ENCODE measurements around the gene MRAP. TPM values are rescaled to one million over a fixed set of nuclear protein-coding genes. Genes with fewer than 3 reads are reported as not detected.

MRAP gene
- total RNA-seq, 4 donors from 2014 or later = not detected

DNA sequence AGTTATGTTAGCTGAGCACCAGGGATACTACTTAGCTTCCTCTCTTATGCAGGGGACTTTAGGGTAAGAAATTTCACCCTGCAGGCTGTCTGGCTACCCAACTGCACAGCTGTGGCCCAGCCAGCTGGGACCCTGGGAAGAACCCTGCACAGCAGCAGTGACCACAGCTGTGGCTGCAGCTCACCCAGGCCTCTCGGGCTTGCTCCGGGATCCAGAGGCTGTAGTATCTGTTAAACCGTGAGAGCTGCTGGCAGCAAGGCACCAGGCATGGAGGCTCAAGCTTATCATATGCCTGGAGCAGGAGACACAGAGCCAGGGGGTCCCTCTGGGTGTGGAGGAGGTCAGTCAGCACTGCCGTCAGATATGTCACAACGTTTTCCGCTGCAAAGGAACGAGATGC is 53.9 kb downstream of the MRAP start:
- no peak overlapping the region for H3K27ac ChIP-seq
- TF ChIP-seq POLR2AphosphoS5 (IDR thresholded peaks at IDR 0.05) (no peak), POLR2A (IDR thresholded peaks at IDR 0.05) (no peak), EP300 (IDR thresholded peaks at IDR 0.05) (no peak)
- TF ChIP-seq, protein P1, sequence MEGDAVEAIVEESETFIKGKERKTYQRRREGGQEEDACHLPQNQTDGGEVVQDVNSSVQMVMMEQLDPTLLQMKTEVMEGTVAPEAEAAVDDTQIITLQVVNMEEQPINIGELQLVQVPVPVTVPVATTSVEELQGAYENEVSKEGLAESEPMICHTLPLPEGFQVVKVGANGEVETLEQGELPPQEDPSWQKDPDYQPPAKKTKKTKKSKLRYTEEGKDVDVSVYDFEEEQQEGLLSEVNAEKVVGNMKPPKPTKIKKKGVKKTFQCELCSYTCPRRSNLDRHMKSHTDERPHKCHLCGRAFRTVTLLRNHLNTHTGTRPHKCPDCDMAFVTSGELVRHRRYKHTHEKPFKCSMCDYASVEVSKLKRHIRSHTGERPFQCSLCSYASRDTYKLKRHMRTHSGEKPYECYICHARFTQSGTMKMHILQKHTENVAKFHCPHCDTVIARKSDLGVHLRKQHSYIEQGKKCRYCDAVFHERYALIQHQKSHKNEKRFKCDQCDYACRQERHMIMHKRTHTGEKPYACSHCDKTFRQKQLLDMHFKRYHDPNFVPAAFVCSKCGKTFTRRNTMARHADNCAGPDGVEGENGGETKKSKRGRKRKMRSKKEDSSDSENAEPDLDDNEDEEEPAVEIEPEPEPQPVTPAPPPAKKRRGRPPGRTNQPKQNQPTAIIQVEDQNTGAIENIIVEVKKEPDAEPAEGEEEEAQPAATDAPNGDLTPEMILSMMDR (IDR thresholded peaks at IDR 0.05) = no peak
- no peak overlapping the region for H3K4me3 ChIP-seq
- WGBS, 2 donors (ENCODE audit: low coverage in 1 of 2) = 100% methylated on average over 2 of the region's 7 CpGs; no CpG with 5 or more reads in 1 of the 2 donors
- no peaks in the 10 kb centered on the region for H3K27me3 ChIP-seq
- peaks cover 0 to 100% of the 10 kb centered on the region in 2 donors for H3K36me3 ChIP-seq
- ATAC-seq = no peak
- H3K4me1 ChIP-seq = no peaks in the 10 kb centered on the region
- H3K9me3 ChIP-seq = no peaks in the 10 kb centered on the region

- Histone ChIP-seq H3K27ac (no peak overlapping the region), H3K4me1 (no peaks in the 10 kb centered on the region), H3K9me3 (no peaks in the 10 kb centered on the region), H3K36me3 (peaks cover 0 to 100% of the 10 kb centered on the region in 2 donors), H3K27me3 (no peaks in the 10 kb centered on the region), H3K4me3 (no peak overlapping the region)
- no peak for ATAC-seq
- 92 to 94% methylated on average over 4 to 8 of the region's 8 CpGs for WGBS, 2 donors (ENCODE audit: low coverage in 1 of 2)
- TF ChIP-seq POLR2A (IDR thresholded peaks at IDR 0.05) = no peak
- TF ChIP-seq POLR2AphosphoS5 (IDR thresholded peaks at IDR 0.05) = no peak
- TF ChIP-seq, protein P1 (IDR thresholded peaks at IDR 0.05) = no peak
These were observed 54.5 kb downstream of the MRAP start for GRCh38 chr21:32353002-32353711.

- Histone ChIP-seq H3K4me3 (no peak overlapping the region), H3K4me1 (no peaks in the 10 kb centered on the region), H3K27ac (no peak overlapping the region), H3K27me3 (no peaks in the 10 kb centered on the region), H3K36me3 (peaks cover 0 to 100% of the 10 kb centered on the region in 2 donors), H3K9me3 (no peaks in the 10 kb centered on the region)
- TF ChIP-seq POLR2AphosphoS5 (IDR thresholded peaks at IDR 0.05) = no peak
- TF ChIP-seq, protein P1 (IDR thresholded peaks at IDR 0.05) = no peak
- TF ChIP-seq POLR2A (IDR thresholded peaks at IDR 0.05) = no peak
- no peak for TF ChIP-seq EP300 (IDR thresholded peaks at IDR 0.05)
- 78 to 86% methylated on average over 1 of the region's 1 CpG for WGBS, 2 donors (ENCODE audit: low coverage in 1 of 2)
- ATAC-seq = no peak
These were observed 58.3 kb downstream of the MRAP start for GRCh38 chr21:32356874-32357395.

GRCh38 chr21:32359719-32360260 is 61.1 kb downstream of the MRAP start:
- Histone ChIP-seq H3K9me3 (no peaks in the 10 kb centered on the region), H3K4me3 (no peak overlapping the region), H3K4me1 (peaks cover 0 to 12% (median 0%) of the 10 kb centered on the region in 3 donors), H3K36me3 (peaks cover 0 to 100% of the 10 kb centered on the region in 2 donors), H3K27ac (no peak overlapping the region), H3K27me3 (no peaks in the 10 kb centered on the region)
- TF ChIP-seq, protein P1 (IDR thresholded peaks at IDR 0.05) = no peak
- TF ChIP-seq EP300 (IDR thresholded peaks at IDR 0.05) (no peak), POLR2AphosphoS5 (IDR thresholded peaks at IDR 0.05) (no peak), POLR2A (IDR thresholded peaks at IDR 0.05) (no peak)
- ATAC-seq = no peak
- WGBS, 2 donors (ENCODE audit: low coverage in 1 of 2) = 57% methylated on average over 6 of the region's 7 CpGs; no CpG with 5 or more reads in 1 of the 2 donors

Data from gastroesophageal sphincter (tissue), 4 donors.